HK-2 (cell line): ENCODE measurements around the gene TSPAN10.

Experiments used
- DNase-seq: peaks from one replicate; pipeline ENCODE4 v3.0.0-alpha.2; 2018; ENCODE audit not compliant: unreplicated experiment

TSPAN10 gene

GRCh38 chr17:81635431-81635830 lies 1.6 kb upstream of the TSPAN10 start:
- DNase-seq, result no peak

GRCh38 chr17:81635973-81636504 lies 957 bp upstream of the TSPAN10 start:
- DNase-seq, result no peak

GRCh38 chr17:81638683-81639082 lies 1.7 kb downstream of the TSPAN10 start:
- no peak for DNase-seq

- no peak for DNase-seq
Observed at GRCh38 chr17:81640011-81640410, 3.0 kb downstream of the TSPAN10 start.

GRCh38 chr17:81641825-81642489 lies 5.0 kb downstream of the TSPAN10 start:
- peak; percentile 76 for DNase-seq

GRCh38 chr17:81644496-81644895 lies 7.5 kb downstream of the TSPAN10 start:
- no peak for DNase-seq

DNA sequence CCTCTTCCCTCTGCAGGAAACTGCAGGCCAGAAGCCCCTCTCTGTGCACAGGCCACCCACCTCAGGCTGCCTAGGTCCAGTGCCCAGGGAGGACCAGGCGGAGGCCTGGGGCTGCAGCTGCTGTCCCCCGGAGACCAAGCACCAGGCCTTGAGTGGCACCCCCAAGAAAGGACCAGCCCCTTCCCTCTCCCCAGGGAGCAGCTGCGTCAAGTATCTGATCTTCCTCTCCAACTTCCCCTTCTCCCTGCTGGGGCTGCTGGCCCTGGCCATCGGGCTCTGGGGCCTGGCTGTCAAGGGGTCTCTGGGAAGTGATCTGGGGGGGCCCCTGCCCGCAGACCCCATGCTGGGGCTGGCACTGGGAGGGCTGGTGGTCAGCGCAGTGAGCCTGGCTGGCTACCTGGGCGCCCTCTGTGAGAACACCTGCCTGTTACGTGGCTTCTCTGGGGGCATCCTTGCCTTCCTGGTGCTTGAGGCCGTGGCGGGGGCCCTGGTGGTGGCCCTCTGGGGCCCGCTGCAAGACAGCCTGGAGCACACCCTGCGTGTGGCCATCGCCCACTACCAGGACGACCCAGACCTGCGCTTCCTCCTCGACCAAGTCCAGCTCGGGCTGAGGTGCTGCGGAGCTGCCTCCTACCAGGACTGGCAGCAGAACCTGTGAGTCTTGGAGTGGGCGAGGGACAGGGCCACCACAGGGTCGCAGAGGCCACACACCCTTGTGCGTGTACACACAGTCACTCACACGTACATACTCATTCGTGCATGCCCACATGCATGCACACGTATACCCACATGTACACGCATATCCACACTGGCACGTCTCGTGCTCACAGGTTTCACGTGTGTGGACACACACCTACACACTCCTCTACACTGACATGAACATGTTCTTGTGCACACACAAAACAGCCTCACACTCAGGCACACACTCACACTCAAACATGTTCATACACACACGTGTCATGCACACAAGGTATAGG lies 8.3 kb downstream of the TSPAN10 start:
- no peak for DNase-seq

GRCh38 chr17:81646869-81647600 lies 10.0 kb downstream of the TSPAN10 start:
- no peak for DNase-seq

DNA sequence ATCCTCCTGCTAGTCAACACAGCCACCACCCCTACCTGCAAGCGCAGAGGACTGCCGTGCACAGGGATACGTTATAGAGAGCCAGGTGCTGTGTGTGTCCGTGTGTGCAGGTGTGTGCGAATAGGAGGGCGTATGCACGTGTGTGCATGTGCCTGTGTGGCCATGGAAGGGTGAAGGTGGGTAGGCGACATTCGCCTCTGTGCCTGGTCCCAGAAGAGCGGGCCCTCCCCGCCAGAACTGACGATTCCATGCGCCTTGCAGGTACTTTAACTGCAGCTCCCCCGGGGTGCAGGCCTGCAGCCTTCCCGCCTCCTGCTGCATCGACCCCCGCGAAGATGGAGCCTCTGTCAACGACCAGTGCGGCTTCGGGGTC lies 10.6 kb downstream of the TSPAN10 start:
- DNase-seq, result no peak

- no peak for DNase-seq
Observed at GRCh38 chr17:81648013-81648706, 11.2 kb downstream of the TSPAN10 start.

GRCh38 chr17:81648707-81649085 lies 11.7 kb downstream of the TSPAN10 start:
- DNase-seq, result no peak

DNA sequence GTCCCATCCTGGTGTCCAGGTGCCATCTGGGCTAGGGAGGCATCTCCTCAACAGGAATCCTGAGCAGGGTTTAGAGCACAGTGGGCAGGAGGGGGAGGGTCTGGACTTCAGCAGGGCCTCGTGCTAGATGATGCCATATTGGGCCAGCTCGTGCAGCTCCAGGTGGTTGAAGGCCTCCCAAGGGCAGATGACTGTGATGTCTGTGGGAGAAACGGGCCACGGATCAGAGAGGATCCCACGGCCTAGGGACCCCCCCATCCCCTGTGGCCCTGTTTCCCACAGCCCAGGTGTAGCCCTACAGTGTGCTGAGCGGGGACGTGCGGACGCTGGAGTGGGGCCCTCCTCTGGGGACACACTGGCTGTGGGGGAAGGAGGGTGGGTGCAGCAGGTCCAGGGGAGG lies 14.0 kb downstream of the TSPAN10 start:
- DNase-seq, result no peak

- peak; percentile 85 for DNase-seq
Observed at GRCh38 chr17:81651692-81652091, 14.7 kb downstream of the TSPAN10 start.

DNA sequence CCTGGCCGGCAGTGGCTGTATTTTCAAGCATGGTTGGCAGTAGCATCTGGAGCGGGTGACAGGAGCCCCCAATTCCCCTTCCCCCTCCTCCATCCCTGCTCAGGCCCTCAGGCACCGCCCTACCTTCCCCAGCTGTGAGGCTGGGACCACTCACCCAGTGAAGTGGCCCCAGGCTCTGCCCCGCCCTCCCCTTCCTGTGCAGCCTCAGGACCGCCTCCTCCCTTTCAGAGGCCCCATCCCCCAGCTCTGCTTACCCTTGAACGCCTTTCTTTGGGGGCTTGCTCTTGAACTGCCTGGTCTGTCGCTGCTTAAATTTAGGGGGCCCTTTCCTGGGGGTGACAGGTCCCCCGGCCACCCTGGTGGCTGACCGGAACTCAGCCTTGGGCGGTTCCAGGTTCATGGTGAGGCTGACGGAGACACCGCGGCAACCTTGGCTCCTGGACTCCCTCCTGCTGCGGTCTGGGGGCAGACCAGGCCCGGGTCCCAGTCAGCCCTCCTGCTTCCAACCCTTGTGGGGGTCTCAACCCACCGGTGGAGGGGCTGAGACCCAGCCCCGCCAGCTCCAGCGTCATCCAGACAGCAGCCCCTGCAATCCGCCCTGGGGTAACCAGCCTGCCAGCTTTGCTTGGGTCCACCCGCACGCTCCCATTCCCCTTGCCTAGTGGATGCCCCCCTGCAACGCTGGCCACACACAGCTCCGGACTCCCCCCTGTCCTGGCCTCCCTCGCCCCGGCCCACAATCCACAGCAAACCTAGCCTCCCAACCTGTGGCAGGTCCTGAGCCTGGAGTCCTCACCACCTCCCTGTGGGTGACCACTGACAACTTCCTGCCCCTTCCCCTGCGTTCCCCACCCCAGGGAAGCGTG lies 16.1 kb downstream of the TSPAN10 start:
- no peak for DNase-seq

GRCh38 chr17:81655378-81656117 lies 18.6 kb downstream of the TSPAN10 start:
- DNase-seq, result no peak

- no peak for DNase-seq
Observed at GRCh38 chr17:81656118-81656743, 19.2 kb downstream of the TSPAN10 start, which contains the start of gene PDE6G. Gene PDE6G, minus strand, starts transcription at chr17:81656542. Its CDS starts 3,237 bp downstream, at chr17:81653305.

DNA sequence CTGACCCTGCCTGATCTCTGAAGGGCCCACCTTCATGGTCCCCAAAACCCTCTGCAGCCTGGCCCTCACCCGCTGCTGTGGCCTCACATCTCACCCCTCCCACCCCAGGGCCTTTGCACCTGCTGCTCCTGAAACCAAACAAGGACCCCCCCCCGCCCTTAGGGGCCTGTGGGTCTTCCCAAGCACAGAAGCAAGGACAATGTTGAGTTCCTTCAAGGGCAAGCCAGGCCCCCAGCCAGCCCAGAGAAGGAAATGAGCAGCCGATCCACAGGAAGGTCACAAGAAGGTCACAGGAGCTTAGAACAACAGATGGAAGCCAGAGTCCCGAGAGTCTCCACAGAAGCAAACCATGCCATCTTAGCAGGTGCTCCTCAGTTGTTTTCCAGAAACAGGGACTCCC lies 19.8 kb downstream of the TSPAN10 start:
- DNase-seq, result no peak

DNA sequence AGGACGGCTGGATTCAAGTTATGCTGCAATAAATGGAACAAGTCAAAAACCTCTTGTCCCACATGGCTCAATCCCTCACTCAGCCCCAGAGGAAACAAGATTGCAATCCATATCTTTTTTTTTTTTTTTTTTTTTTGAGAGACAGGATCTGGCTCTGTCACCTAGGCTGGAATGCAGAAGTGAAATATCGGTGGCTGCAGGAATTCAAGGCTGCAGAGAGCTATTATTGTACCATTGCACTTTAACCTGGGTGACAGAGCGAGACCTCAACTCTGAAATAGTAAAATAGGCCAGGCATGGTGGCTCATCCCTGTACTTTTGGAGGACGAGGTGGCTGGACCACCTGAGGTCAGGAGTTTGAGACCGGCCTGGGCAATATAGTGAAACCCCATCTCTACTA lies 22.0 kb downstream of the TSPAN10 start:
- no peak for DNase-seq

GRCh38 chr17:81660441-81660840 lies 23.4 kb downstream of the TSPAN10 start:
- no peak for DNase-seq
